PC-3 (cell line): ENCODE measurements around the gene ELMOD1. TPM values are rescaled to one million over a fixed set of nuclear protein-coding genes. Genes with fewer than 3 reads are reported as not detected.

Experiments used
- ATAC-seq: fragments of 200-7000 bp; cut with Tn5 transposase; 2 replicates; pipeline ENCODE4 v1.9.1; 2020; ENCODE audit warnings: mild to moderate bottlenecking, moderate library complexity
- BruUV-seq: library from RNA; stranded (reverse); fragments of 400-500 nt; replicated peaks from 2 replicates; lab custom pipeline; 2021; lab: Mats Ljungman, UMichigan
- CTCF ChIA-PET: fragments of 300-600 bp; sonication (Branson Sonifier 250); formaldehyde crosslinking; loops from one replicate; lab custom pipeline; 2022; ENCODE audit warnings: antibody characterized with exemption; lab: Charles Lee
- POLR2A ChIA-PET: fragments of 300-600 bp; sonication (Branson Sonifier 250); formaldehyde crosslinking; loops from one replicate; lab custom pipeline; 2022; ENCODE audit warnings: antibody characterized with exemption; ENCODE audit not compliant: unreplicated experiment; lab: Charles Lee
- DNase-seq: peaks from one replicate; pipeline ENCODE4 v3.0.0-alpha.2; 2015
- H2AFZ ChIP-seq: fragments of 300-600 bp; sonication (generic); 2 replicates; pipeline ENCODE4 v1.6.0; 2016; ENCODE audit warnings: antibody characterized with exemption, low read length
- H3F3A ChIP-seq: fragments of 300-600 bp; sonication (generic); one replicate; pipeline ENCODE4 v1.6.0; 2017; ENCODE audit warnings: antibody characterized with exemption, low read length, control low read depth, mild to moderate bottlenecking; ENCODE audit not compliant: unreplicated experiment
- H3K27ac ChIP-seq: fragments of 300-600 bp; sonication (generic); 2 replicates; pipeline ENCODE4 v1.5.1; 2016; ENCODE audit warnings: mild to moderate bottlenecking, low read length
- H3K27me3 ChIP-seq: fragments of 300-600 bp; sonication (generic); 2 replicates; pipeline ENCODE4 v1.6.1; 2016; ENCODE audit warnings: low read length, mixed read lengths
- H3K36me3 ChIP-seq: fragments of 300-600 bp; sonication (generic); 2 replicates; pipeline ENCODE4 v1.6.1; 2016; ENCODE audit warnings: low read depth, mixed run types, low read length, mixed read lengths
- H3K4me1 ChIP-seq: fragments of 300-600 bp; sonication (generic); 2 replicates; pipeline ENCODE4 v1.5.1; 2016; ENCODE audit warnings: low read length; ENCODE audit not compliant: insufficient read depth
- H3K4me2 ChIP-seq: fragments of 300-600 bp; sonication (generic); 2 replicates; pipeline ENCODE4 v1.6.0; 2016; ENCODE audit warnings: low read length
- H3K4me3 ChIP-seq: fragments of 300-600 bp; sonication (generic); 2 replicates; pipeline ENCODE4 v1.5.1; 2016; ENCODE audit warnings: mild to moderate bottlenecking, low read length, mixed read lengths
- H3K79me2 ChIP-seq: fragments of 300-600 bp; sonication (generic); 2 replicates; pipeline ENCODE4 v1.6.1; 2017; ENCODE audit warnings: low read length, mixed read lengths
- H3K9ac ChIP-seq: fragments of 300-600 bp; sonication (generic); 2 replicates; pipeline ENCODE4 v1.6.0; 2016; ENCODE audit warnings: mild to moderate bottlenecking, low read length
- H3K9me2 ChIP-seq: fragments of 300-600 bp; sonication (generic); replicated peaks from 2 replicates; pipeline ENCODE4 v1.6.1; 2016; ENCODE audit warnings: mixed run types, low read length, mixed read lengths
- H3K9me3 ChIP-seq: fragments of 300-600 bp; sonication (generic); 2 replicates; pipeline ENCODE4 v1.6.1; 2016; ENCODE audit warnings: low read length, mixed read lengths
- H4K20me1 ChIP-seq: fragments of 300-600 bp; sonication (generic); 2 replicates; pipeline ENCODE4 v1.6.1; 2016; ENCODE audit warnings: low read length, mixed read lengths
- EZH2 ChIP-seq: fragments of 300-600 bp; sonication (generic); IDR thresholded peaks from one replicate; pipeline ENCODE4 v1.6.1; 2017; ENCODE audit warnings: antibody characterized with exemption, mild to moderate bottlenecking, low read length; ENCODE audit not compliant: unreplicated experiment
- EZH2phosphoT487 ChIP-seq: fragments of 300-600 bp; sonication (generic); IDR thresholded peaks from 2 replicates; pipeline ENCODE4 v1.6.1; 2018; ENCODE audit warnings: mild to moderate bottlenecking, antibody characterized with exemption, low read length, borderline replicate concordance
- intact Hi-C: fragments of 100-400 bp; cut with micrococcal nuclease; formaldehyde crosslinking; loops from 2 replicates; pipeline ENCODE4 v1.9.0; 2023
- total RNA-seq: library from RNA; depleted of rRNA; stranded (reverse); fragments of >200 nt; gene quantifications from 2 replicates; pipeline ENCODE4 v1.2.3, GENCODE V29; 2014
- TF ChIP-seq, protein P1 (sequence below): fragments of 300-600 bp; sonication (generic); conservative IDR thresholded peaks from 2 replicates; pipeline ENCODE4 v1.5.1; 2017; ENCODE audit warnings: antibody characterized with exemption, low read depth, mild to moderate bottlenecking, low read length

ELMOD1 gene
- total RNA-seq, 1 experiment from 2014 or later, result not detected

DNA sequence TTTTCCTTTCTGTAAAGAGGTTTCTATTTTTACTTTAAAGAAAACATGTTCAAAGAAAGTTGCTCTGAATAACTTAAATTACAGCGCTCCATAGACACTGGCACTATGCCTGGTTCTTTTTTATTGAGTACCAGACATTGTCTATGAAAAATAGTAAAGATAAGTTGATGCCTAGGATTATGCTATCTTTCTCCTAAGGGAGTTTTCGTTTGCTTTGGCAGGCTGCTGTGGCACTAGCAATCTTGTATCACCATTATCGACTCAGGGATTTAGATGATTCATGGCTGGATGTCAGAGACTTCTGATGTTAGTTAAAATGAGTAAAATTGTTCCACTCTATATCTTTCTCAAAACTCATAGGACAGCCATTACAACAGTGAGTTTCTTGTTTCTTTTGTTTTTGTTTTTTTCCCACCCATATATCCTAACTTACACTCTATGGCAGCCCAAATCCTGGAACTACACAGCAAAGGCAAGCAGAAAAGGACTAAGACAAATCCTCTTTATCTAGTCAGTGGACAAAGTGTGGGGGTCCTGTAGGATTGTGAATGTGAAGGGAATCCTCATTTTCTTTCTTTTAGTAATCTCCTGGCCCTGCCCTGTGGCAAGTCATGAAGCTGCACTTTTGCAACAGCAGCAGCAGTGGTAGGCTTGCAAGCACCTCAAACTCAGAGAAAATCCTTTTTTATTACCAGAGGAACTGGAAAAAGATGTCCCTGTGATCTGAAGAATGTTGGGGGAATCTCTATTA, 100.2 kb downstream of the ELMOD1 start:
- H3K36me3 ChIP-seq, result no peaks in the 10 kb centered on the region
- DNase-seq (peak; percentile 75), ATAC-seq (peak; percentile 49)
- intact Hi-C loops, result no loop called here
- H3K4me3 ChIP-seq, result peak overlapping the region; percentile 26
- no peaks in the 10 kb centered on the region for H3K9me2 ChIP-seq
- 0 out of 2 replicates have a peak, but pooled peaks cover 6% of the 10 kb centered on the region for H3K27me3 ChIP-seq
- H2AFZ ChIP-seq, result 0 out of 2 replicates have a peak overlapping the region, but pooled peaks have one; percentile 1
- peaks cover 7% of the 10 kb centered on the region for H3F3A ChIP-seq
- H3K27ac ChIP-seq, result 0 out of 2 replicates have a peak overlapping the region, but pooled peaks have one; percentile 2
- no TSS peak for BruUV-seq
- no peaks in the 10 kb centered on the region for H4K20me1 ChIP-seq
- no peak overlapping the region for H3K9ac ChIP-seq
- H3K79me2 ChIP-seq, result no peaks in the 10 kb centered on the region
- peaks cover 28% of the 10 kb centered on the region for H3K4me1 ChIP-seq
- H3K4me2 ChIP-seq, result peak overlapping the region; percentile 72
- ChIA-PET POLR2A (no interaction called here), CTCF (interaction anchor here (2.2 kb wide), 1 partner anchor 128 kb away, joined by 6 read pairs; no protein-coding TSS in a partner anchor)
- TF ChIP-seq, protein P1, sequence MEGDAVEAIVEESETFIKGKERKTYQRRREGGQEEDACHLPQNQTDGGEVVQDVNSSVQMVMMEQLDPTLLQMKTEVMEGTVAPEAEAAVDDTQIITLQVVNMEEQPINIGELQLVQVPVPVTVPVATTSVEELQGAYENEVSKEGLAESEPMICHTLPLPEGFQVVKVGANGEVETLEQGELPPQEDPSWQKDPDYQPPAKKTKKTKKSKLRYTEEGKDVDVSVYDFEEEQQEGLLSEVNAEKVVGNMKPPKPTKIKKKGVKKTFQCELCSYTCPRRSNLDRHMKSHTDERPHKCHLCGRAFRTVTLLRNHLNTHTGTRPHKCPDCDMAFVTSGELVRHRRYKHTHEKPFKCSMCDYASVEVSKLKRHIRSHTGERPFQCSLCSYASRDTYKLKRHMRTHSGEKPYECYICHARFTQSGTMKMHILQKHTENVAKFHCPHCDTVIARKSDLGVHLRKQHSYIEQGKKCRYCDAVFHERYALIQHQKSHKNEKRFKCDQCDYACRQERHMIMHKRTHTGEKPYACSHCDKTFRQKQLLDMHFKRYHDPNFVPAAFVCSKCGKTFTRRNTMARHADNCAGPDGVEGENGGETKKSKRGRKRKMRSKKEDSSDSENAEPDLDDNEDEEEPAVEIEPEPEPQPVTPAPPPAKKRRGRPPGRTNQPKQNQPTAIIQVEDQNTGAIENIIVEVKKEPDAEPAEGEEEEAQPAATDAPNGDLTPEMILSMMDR, result no peak
- no peak for TF ChIP-seq EZH2
- no peaks in the 10 kb centered on the region for H3K9me3 ChIP-seq

DNA sequence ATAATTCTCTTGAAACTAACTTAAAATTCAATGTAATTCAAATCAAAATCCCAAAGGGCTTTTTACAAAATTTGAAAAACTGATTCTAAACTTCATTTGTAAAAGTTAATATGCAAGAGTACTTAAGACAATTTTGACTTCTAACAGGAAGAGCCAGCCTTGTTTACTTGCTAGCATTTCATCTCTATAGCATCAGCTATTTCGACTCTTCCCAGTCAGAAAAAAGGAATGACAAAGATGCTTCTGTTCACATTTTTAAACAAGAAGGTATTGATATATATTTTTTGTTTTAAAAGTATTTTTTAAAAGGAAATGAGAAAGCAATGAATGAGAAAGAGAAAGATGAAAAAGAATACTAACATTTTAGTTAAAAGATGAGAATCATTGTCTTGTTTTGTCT, 104.5 kb downstream of the ELMOD1 start:
- Histone ChIP-seq H3K9me2 (no peaks in the 10 kb centered on the region), H3K36me3 (no peaks in the 10 kb centered on the region), H3F3A (peaks cover 7% of the 10 kb centered on the region), H3K9me3 (no peaks in the 10 kb centered on the region), H3K79me2 (no peaks in the 10 kb centered on the region), H3K4me3 (no peak overlapping the region), H3K27me3 (0 out of 2 replicates have a peak, but pooled peaks cover 6% of the 10 kb centered on the region), H2AFZ (no peak overlapping the region), H3K4me1 (peaks cover 29% of the 10 kb centered on the region), H4K20me1 (no peaks in the 10 kb centered on the region), H3K27ac (0 out of 2 replicates have a peak overlapping the region, but pooled peaks have one; percentile 4), H3K4me2 (0 out of 2 replicates have a peak overlapping the region, but pooled peaks have one; percentile 0), H3K9ac (no peak overlapping the region)
- TF ChIP-seq EZH2phosphoT487, result no peak
- TF ChIP-seq, protein P1, result no peak
- no peak for TF ChIP-seq EZH2
- CTCF ChIA-PET, result no interaction called here
- POLR2A ChIA-PET, result no interaction called here
- no TSS peak for BruUV-seq
- DNase-seq (no peak), ATAC-seq (no peak)
- intact Hi-C loops, result no loop called here

DNA sequence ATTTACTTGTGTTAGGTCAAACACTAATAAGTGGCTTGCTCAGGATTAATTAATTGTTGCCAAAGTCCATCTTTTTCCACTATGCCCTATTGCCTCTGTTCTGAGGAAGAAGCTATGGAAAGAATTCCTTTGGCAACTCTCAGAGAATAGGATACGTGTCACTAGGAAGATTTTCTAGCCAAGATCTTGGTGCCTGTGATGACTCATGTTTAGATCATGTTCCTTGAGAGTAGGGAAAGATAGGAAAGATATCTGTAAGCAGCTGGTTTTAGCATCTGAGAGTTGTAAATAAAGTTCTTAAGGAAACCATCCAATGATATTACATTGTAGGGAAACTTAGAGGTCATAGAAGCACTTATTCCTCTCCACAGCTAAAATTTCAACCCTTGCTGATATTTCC, 105.2 kb downstream of the ELMOD1 start:
- H3K36me3 ChIP-seq, result no peaks in the 10 kb centered on the region
- POLR2A ChIA-PET, result no interaction called here
- H3K9me3 ChIP-seq, result no peaks in the 10 kb centered on the region
- 0 out of 2 replicates have a peak overlapping the region, but pooled peaks have one; percentile 4 for H3K27ac ChIP-seq
- H3K4me3 ChIP-seq, result no peak overlapping the region
- no peak overlapping the region for H3K9ac ChIP-seq
- DNase-seq, result peak; percentile 99
- ATAC-seq, result peak; percentile 97
- peaks cover 22% of the 10 kb centered on the region for H3K4me1 ChIP-seq
- no peak overlapping the region for H2AFZ ChIP-seq
- no peaks in the 10 kb centered on the region for H3K9me2 ChIP-seq
- H3K4me2 ChIP-seq, result 0 out of 2 replicates have a peak overlapping the region, but pooled peaks have one; percentile 0
- H4K20me1 ChIP-seq, result no peaks in the 10 kb centered on the region
- intact Hi-C loops, result no loop called here
- no TSS peak for BruUV-seq
- CTCF ChIA-PET, result interaction anchor here (0.5 to 0.6 kb wide), 4 partner anchors 34 to 207 kb away, joined by 3 to 5 read pairs (median 3); no protein-coding TSS in a partner anchor
- H3K27me3 ChIP-seq, result 0 out of 2 replicates have a peak, but pooled peaks cover 6% of the 10 kb centered on the region
- H3K79me2 ChIP-seq, result no peaks in the 10 kb centered on the region
- peaks cover 7% of the 10 kb centered on the region for H3F3A ChIP-seq
- TF ChIP-seq EZH2 (no peak), EZH2phosphoT487 (no peak)
- TF ChIP-seq, protein P1, result no peak
